Stimulated activated CD8-positive, alpha-beta memory T cell treated with anti-CD3 and anti-CD28 coated beads, Interleukin-2, amount 100 ng/mL, for 48 hours (primary cell): Measurements from ENCODE around the gene ASB10.

Source experiments
- DNase-seq, 2 donors: peaks; one replicate each; pipeline ENCODE4 v3.0.0-alpha.2; 2020; ENCODE audit warnings: low read depth in 2 of 2

The ASB10 gene

GRCh38 chr7:151135866-151136843 lies 50.9 kb downstream of the ASB10 start:
- no peak for DNase-seq

GRCh38 chr7:151135525-151135845 lies 51.6 kb downstream of the ASB10 start:
- no peak for DNase-seq

- no peak for DNase-seq
Measured at GRCh38 chr7:151134743-151135524, 52.1 kb downstream of the ASB10 start.

- DNase-seq: no peak
Measured at GRCh38 chr7:151133986-151134742, 52.9 kb downstream of the ASB10 start.

- no peak for DNase-seq
Measured at GRCh38 chr7:151133266-151133985, 53.6 kb downstream of the ASB10 start.

GRCh38 chr7:151132461-151133205 lies 54.4 kb downstream of the ASB10 start:
- no peak for DNase-seq

GRCh38 chr7:151131592-151132293 lies 55.3 kb downstream of the ASB10 start:
- no peak for DNase-seq

- DNase-seq: no peak
Measured at GRCh38 chr7:151131224-151131591, 55.8 kb downstream of the ASB10 start.

- DNase-seq: no peak
Measured at GRCh38 chr7:151130741-151131157, 56.3 kb downstream of the ASB10 start.

GRCh38 chr7:151129960-151130591 lies 57.0 kb downstream of the ASB10 start:
- DNase-seq: no peak

- no peak for DNase-seq
Measured at GRCh38 chr7:151129117-151129959, 57.7 kb downstream of the ASB10 start.

GRCh38 chr7:151128716-151129115 lies 58.3 kb downstream of the ASB10 start:
- no peak for DNase-seq

GRCh38 chr7:151128144-151128543 lies 58.9 kb downstream of the ASB10 start:
- DNase-seq: no peak

GRCh38 chr7:151126491-151127137 lies 60.4 kb downstream of the ASB10 start:
- no peak for DNase-seq

- no peak for DNase-seq
Measured at GRCh38 chr7:151125846-151126481, 61.1 kb downstream of the ASB10 start.
